CD4-positive, alpha-beta T cell treated with Interleukin-1 beta for 1 hour (primary cell): ENCODE data around the gene FAM240B.

Source experiments
- DNase-seq, 2 donors: peaks; one replicate each; pipeline ENCODE4 v3.0.0-alpha.2; 2020 to 2022

FAM240B gene

GRCh38 chr9:38720083-38720745, at the start of gene FAM240B:
TSS of gene FAM240B (minus strand) at chr9:38720133. CDS start at chr9:38703999, 16,134 bp downstream.
- no peak for DNase-seq

- no peak for DNase-seq
Observed at GRCh38 chr9:38768351-38768761, 48.4 kb upstream of the FAM240B start.

- DNase-seq: no peak
Observed at GRCh38 chr9:38765101-38765500, 45.2 kb upstream of the FAM240B start.

GRCh38 chr9:38761999-38762398, 42.1 kb upstream of the FAM240B start:
- DNase-seq: no peak

- DNase-seq: no peak
Observed at GRCh38 chr9:38761339-38761738, 41.4 kb upstream of the FAM240B start.

- DNase-seq: no peak
Observed at GRCh38 chr9:38756702-38757101, 36.8 kb upstream of the FAM240B start.

- no peak for DNase-seq
Observed at GRCh38 chr9:38747941-38748340, 28.0 kb upstream of the FAM240B start.

GRCh38 chr9:38747067-38747466, 27.1 kb upstream of the FAM240B start:
- DNase-seq: no peak

- DNase-seq: no peak
Observed at GRCh38 chr9:38746303-38746702, 26.4 kb upstream of the FAM240B start.

GRCh38 chr9:38744484-38744883, 24.6 kb upstream of the FAM240B start:
- no peak for DNase-seq

GRCh38 chr9:38737246-38737645, 17.3 kb upstream of the FAM240B start:
- no peak for DNase-seq

- DNase-seq: no peak
Observed at GRCh38 chr9:38734831-38735230, 14.9 kb upstream of the FAM240B start.

GRCh38 chr9:38733503-38733902, 13.6 kb upstream of the FAM240B start:
- DNase-seq: no peak

- no peak for DNase-seq
Observed at GRCh38 chr9:38732885-38733284, 13.0 kb upstream of the FAM240B start.

- no peak for DNase-seq
Observed at GRCh38 chr9:38727497-38728001, 7.6 kb upstream of the FAM240B start.

GRCh38 chr9:38724754-38725153, 4.8 kb upstream of the FAM240B start:
- no peak for DNase-seq

GRCh38 chr9:38718148-38718547, 1.8 kb downstream of the FAM240B start:
- no peak for DNase-seq

GRCh38 chr9:38715684-38716083, 4.2 kb downstream of the FAM240B start:
- no peak for DNase-seq

GRCh38 chr9:38713426-38713825, 6.5 kb downstream of the FAM240B start:
- DNase-seq: no peak

- DNase-seq: no peak
Observed at GRCh38 chr9:38708759-38709158, 11.2 kb downstream of the FAM240B start.

GRCh38 chr9:38707885-38708637, 11.9 kb downstream of the FAM240B start:
- DNase-seq: no peak

GRCh38 chr9:38706493-38706892, 13.4 kb downstream of the FAM240B start:
- DNase-seq: no peak

- DNase-seq: no peak
Observed at GRCh38 chr9:38705917-38706316, 14.0 kb downstream of the FAM240B start.

- no peak for DNase-seq
Observed at GRCh38 chr9:38700695-38701094, 19.2 kb downstream of the FAM240B start.
